ENCODE data around the gene FYB2. TPM values are rescaled to one million over a fixed set of nuclear protein-coding genes. Genes with fewer than 3 reads are reported as not detected.
A peak's percentile ranks its signal among the peaks of the same experiment; 100 is the strongest.
"Not testable (repeated sequence)": the region's sequence is repeated elsewhere in the genome, so short reads cannot be mapped to it uniquely, and the experiment has no call there.

The FYB2 gene
- total RNA-seq, 1 donor from 2014 or later = 0.05 TPM

- DNase-seq (ENCODE audit: low read depth) = no peak
Measured at GRCh38 chr1:56797065-56797685, 22.0 kb downstream of the FYB2 start.

GRCh38 chr1:56795870-56796269 is 23.3 kb downstream of the FYB2 start:
- no peak for DNase-seq (ENCODE audit: low read depth)

DNA sequence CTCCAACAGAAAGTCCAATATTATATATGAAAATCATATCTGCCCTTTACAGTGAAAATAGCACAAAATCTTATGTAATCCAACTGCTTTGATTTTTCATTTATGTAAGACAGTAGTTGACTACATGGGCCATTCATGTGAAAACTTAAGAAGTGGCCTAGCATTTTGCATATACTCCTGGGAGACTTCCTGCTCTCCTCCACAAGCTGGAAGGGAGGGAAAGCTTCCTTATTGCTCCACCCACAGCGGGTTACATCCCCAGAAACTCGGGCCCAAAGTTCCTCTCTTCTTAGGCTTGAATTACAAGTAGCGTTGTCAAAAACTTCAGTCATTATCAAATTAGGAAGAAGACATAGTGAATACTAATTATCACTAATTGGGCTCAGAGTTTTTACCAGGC is 29.2 kb downstream of the FYB2 start:
- DNase-seq (ENCODE audit: low read depth) = no peak

- peak; percentile 68 for DNase-seq (ENCODE audit: low read depth)
Measured at GRCh38 chr1:56788588-56788987, 30.6 kb downstream of the FYB2 start.

GRCh38 chr1:56788102-56788501 is 31.1 kb downstream of the FYB2 start:
- no peak for DNase-seq (ENCODE audit: low read depth)

DNA sequence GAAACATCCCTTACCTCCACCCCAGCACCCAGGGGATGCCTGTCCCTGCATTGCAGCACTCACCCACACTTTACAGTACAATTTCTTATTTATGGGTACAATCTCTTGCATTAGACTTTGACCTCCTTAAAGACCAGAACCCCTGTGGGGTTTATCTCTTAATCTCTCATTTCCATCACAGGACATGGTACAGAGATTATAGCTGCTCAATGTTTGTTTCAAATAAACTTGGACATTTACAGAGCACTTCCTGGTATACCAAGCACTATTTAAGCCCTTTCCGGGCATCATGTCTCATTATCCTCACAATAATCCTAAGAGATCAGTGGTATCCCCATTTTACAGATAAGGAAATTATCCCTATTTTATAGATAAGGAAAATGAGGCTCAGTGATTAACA is 31.9 kb downstream of the FYB2 start:
- no peak for DNase-seq (ENCODE audit: low read depth)

DNA sequence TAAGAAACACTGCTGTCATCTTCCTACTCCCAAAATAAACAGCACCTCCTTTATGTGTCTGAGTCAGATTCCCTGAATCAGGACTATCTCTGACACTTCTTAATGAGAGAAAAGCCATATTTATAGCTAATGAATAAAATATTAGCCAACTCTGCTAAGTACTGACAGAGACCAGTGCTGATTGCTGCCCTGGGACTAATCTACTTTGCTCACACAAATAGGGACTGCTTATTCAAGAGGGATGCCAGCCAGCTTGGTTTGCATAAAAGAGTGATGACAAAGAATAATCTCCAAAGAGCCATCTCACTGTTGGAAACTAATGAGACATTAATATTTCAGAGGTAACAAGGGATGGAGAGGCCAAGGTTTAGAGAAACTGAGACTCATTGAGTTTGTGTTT is 36.4 kb downstream of the FYB2 start:
- no peak for DNase-seq (ENCODE audit: low read depth)

DNA sequence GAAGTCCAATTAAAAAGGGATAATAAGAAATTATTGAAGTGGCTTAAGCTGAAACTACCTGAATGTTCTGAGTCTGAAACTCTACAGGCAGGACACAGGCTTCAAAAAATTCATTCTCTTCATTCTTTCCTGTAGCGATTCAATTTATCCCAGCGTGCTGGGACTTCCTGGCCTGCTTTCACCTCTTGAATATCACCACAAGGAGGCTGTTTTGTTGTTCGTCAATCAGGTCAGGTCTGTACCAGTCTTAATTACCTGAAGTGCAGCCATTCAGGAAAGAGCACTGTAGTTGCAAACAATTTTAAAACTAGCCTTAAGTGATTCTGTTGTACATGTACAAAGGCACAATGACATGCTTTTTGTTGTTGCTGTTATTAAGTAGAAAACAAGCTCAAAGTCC is 38.4 kb downstream of the FYB2 start:
- peak; percentile 28 for DNase-seq (ENCODE audit: low read depth)

DNA sequence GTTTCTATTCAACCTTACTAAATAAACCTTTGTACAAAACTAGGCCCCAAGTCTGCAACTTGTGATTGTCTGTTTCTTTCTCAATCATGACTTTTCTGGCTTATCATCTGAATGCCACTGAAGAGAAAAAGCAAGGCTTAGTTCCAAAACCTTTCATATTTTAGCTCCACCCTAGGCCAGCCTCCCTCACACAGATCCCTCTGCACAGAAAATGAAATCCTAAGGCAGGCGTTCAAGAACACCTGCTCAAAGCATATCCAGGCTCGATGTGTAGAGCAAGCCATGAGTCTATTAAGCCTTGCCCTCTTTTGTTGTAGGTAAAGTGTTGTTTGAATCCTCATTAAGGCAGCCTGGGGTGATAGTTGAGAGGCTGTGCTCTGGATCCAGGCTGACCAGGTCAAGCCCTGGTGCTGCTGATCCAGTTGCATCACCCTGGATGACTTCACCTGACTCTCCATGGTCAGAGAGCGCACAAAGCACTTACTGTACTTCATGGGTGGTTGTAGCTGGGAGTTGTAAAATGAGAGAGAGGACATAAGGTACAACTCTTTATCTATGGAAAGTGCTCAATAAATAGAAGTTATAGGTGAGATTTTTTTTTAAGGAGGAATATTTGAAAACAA is 39.0 kb downstream of the FYB2 start:
- DNase-seq (ENCODE audit: low read depth) = no peak

DNA sequence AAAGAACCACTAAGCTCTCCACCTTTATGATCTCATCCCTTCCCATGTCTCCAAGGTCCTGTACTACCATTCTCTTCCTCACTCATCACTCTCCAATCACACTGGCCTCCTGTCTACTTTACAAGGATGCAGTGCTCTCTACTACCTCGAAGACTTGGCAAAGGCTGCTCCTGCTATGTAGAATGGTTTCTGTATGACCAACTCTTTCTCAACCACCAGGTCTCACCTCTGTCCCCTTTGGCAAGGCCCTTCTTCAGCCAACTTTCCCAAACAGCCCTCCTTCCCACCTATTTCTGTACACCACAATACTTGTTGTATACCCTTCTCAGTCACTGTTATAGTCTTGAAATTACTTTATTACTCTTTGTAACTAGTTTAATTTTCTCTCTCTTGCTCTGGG is 41.2 kb downstream of the FYB2 start:
- no peak for DNase-seq (ENCODE audit: low read depth)

DNA sequence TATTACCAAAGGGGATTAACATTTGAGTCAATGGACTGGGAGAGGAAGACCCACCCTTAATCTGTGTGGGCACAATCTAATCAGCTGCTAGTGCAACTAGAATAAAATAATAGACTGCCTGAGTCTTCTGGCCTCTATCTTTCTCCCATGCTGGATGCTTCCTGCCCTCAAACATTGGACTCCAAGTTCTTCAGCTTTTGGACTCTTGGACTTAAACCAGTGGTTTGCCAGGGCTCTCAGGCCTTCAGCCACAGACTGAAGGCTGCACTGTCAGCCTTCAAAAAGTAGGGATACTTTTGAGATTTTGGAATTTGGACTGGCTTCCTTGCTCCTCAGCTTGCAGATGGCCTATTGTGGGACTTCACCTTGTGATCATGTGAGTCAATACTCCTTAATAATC is 44.5 kb downstream of the FYB2 start:
- not testable (repeated sequence) for DNase-seq (ENCODE audit: low read depth)

- no peak for DNase-seq (ENCODE audit: low read depth)
Measured at GRCh38 chr1:56774067-56774609, 45.1 kb downstream of the FYB2 start.

- peak; percentile 58 for DNase-seq (ENCODE audit: low read depth)
Measured at GRCh38 chr1:56773341-56774066, 45.7 kb downstream of the FYB2 start.

GRCh38 chr1:56771717-56772116 is 47.5 kb downstream of the FYB2 start:
- no peak for DNase-seq (ENCODE audit: low read depth)

DNA sequence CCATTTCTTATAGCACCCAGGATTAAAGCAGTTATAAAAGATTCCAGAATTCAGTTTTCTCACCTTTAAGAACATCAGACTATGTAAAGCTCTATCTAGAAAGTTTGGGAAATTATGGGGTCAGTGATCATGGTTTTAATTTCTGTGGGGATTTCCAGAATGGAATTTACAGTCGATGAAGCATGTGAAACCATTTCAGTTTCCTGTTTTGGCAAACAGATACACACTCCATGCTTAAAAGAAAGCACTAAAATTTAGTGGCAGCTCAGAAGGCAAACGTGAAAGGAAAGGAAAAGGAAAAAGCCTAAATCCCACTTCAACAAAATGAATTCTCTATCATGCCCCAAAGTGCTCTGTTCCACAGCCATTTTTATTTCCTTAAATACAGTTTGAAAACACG is 60.4 kb downstream of the FYB2 start:
- DNase-seq (ENCODE audit: low read depth) = peak; percentile 50

DNA sequence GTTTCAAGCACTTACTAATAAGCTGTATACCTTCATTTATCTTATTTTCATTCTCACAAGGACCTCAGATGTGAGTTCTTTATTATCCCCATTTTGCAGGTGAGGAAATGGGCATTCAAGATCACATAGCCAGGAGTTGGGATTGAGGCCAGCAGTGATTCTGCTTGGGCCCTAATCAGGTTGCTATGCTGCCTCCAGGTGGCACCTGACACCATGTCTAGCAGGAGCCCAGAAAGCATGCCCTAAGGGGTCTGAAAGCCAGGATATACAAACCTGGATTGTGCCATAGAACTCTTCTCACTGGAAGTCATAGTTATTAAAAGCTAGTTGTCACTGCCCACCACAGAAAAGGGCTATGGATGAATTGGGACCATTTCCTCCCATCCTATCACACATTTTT is 61.1 kb downstream of the FYB2 start:
- DNase-seq (ENCODE audit: low read depth) = peak; percentile 60

DNA sequence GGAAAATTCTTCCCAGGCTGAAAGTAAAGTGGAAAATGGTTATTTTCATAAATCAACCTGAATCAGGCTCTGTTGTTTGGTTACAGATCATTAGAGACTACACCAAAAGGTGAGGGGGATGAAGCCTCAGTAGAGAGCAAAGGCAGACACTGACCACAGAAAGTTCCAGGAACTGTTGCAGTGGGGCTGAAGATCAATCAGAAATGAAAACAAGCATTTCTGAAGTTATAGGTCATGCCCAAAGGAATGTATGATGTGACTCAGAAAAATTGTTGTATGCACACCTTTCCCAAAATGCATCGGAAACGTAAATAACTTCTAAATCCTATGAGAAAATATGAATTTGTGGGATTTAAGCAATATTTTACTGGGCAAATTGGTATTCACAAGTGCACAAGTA is 63.3 kb downstream of the FYB2 start:
- peak; percentile 21 for DNase-seq (ENCODE audit: low read depth)

DNA sequence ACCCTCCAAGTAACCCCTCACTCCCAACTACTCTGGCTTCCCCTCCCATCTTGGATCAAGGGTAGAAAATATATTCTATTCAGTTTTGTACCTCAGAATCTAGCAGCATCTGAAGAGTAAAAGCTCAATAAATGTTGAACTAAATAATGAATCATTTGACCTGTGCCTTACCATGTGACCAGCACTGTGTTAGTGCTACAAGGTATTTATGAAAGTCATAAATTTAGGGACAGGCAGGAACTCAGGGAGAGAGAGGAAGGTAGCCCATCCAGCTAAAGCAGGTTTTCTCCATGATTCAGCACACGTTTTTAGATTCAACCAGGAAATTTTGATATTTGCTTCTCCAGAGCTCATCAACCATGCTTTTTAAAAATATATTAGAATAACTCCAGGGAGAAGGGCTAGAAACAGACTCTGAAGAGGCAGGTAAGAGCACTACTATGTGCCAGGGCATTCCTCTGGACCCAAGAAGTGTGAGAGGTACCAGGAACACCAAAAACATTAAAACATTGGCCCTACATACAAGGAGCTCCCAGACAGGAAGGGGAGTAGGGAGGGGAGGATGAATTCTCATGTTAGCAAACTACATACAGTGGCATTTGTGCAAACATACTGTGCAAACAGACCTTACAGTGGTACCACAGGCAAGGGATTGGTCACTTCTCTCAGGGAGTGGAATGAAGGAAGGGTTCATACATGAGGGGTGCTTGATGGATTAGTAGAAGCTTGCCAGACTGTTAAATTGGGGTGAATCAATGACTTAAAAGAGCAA is 64.3 kb downstream of the FYB2 start:
- peak; percentile 58 for DNase-seq (ENCODE audit: low read depth)

- no peak for DNase-seq (ENCODE audit: low read depth)
Measured at GRCh38 chr1:56745231-56745630, 74.0 kb downstream of the FYB2 start.

DNA sequence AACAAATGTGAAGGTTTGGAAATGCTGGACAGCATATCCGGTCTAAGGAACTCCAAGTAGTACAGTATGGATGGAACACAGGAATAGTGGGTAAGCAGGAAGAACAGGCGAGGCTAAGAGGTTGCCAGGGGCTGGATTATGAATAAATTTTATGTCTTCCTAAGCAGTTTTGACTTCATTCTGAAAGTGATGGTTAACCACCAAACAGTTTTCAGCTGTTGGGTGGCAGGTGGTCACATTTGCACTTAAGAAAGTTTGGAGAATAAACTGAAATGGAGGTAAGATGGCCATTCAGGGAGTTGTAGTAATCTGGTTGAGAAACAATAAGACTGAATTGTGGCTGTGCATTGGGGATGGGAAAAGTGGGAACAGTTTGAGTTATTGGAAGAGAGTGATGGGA is 90.2 kb downstream of the FYB2 start:
- DNase-seq (ENCODE audit: low read depth) = no peak

DNA sequence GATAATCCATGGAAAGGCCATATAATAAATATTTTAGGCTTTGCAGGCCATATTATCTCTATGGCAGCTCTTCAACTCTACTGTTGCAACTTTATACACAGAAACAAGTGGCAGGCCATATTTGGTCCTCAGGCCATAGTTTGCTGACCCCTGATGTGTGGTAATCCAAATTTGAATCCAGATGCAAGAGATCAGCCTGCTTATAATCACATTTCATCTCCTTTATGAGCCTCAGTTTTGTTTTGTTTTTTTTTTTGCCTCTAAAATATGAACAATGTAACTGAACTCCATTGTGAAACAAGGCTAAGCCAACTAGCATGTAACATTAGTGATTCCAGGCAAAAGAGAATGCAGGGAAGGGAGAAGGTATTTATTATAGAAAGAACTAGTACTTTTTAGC is 92.5 kb downstream of the FYB2 start:
- no peak for DNase-seq (ENCODE audit: low read depth)

DNA sequence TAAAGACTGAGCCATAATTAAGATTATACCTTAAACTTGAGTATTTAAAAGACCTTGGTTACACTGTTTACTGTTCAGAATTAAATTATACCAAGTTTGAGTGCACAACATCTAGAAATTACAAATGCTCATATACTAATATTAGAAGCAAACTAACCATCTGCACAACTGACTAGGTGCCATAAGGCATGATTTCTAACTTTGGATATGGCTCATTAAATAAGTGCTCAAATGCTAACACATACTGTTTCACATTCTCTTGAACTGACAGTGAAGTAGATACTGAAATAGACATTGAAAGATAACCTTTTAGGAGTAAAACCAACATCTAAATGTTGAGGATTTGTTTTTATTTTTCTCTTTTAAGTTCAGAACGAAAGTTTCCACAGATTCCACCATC is 100.0 kb downstream of the FYB2 start:
- DNase-seq (ENCODE audit: low read depth) = no peak
